ENCODE data around the gene HTR3E.

The HTR3E gene

DNA sequence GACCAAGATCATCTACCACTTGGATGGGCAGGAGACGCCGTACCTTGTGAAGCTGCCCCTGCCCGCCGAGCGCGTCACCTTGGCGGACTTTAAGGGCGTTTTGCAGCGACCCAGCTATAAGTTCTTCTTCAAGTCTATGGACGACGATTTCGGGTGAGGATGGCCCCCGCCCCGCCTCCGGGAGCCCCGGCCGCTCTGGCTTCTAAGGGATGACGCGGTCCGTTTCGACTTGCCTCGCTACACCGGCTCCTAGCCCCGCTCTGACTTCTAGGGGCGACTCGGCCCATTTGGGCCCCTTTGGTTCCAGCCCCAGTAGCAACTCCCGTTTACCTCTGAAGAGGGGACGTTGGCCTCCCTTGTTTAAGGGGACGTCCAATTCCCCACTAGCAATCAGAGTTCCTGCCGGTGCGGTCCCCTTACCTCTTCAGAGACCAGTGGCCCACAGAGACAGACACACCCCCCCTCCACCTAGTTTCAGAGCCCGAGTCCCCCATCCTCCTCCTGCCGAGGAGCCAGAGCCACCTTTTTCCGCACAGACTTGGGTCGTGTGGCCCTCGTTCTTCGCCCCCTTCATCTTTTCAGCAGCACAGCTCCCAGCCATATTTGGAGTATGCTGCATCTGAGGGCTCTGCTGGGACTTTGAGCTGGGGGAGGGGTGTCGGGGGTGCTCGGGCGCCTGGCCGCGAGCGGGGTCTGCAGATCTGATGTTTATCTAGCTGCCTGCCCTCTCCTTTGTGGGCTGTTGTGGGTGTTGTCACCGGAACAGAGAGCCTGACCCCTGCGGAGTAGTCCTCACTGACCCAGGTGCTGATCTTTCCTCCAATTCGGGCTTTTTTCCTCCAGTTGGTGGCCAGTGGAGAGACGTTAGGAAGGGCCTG lies 59.0 kb downstream of the HTR3E start:
- peak; percentile 70 for DNase-seq (ENCODE audit: low spot score)

DNA sequence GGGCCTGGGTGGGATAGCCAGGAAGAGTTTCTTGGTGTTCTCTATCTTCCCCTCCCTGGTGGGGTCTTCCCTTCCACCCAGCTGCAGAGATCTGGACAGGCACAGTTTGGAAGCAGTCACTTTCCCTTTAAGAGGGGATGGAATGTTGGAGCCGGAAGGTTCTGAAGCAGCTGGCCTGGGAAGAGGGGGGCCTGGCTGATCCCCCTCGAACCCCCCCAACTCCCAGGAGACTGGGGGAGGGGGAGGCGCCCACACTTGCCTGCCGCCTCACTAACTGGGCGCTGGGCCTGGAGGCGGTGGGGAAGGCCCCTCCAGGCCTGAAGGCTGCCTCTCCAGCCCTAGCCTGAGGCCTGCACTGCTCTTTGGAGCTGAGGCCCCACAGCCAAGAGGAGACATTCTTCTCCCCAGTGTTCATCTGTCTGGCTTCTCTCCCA lies 59.7 kb downstream of the HTR3E start:
- DNase-seq (ENCODE audit: low spot score), result no peak

Small RNAs within 50 kb of the gene (small RNA-seq; reads per million reads assigned to genes)
- gene RF00019, result 0 reads per million in 2 experiments

Data from SK-N-DZ (cell line).